Measurements from ENCODE around the gene BCAS1. TPM values are rescaled to one million over a fixed set of nuclear protein-coding genes. Genes with fewer than 3 reads are reported as not detected.

Gene BCAS1
- total and polyA plus RNA-seq, 12 donors, result 0.03 TPM; not detected in 11

DNA sequence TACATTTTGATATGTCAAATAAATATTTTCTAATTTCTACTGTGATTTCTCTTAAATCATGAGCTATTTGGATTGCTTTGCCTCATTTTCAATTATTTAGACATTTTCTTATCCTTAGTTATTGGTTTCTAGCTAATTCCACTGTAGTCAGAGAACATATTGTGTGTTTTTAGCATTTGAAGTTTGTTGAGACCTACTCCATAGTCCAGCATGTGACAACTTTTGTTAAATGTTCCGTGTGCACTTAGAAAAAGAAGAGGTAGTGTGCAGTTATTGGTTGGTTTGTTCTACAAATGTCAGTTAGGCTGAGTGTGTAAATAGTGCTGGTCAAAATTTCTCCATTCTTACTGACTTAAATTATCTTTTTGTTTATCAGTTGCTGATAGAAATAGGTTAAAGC, 138.8 kb downstream of the BCAS1 start:
- no peaks in the 10 kb centered on the region for H3K36me3 ChIP-seq
- ATAC-seq (no peak), DNase-seq (no peak)
- peaks cover 0 to 52% (median 34%) of the 10 kb centered on the region in 9 donors for H3K4me1 ChIP-seq
- 88 to 96% methylated on average over 1 of the region's 1 CpG for WGBS, 2 donors
- intact Hi-C loops (cut with DNase I), result no loop called here
- no peaks in the 10 kb centered on the region for H3K27me3 ChIP-seq
- H3K27ac ChIP-seq, result peak overlapping the region in 1 of 10 donors; percentile 13
- TF ChIP-seq, protein P1, sequence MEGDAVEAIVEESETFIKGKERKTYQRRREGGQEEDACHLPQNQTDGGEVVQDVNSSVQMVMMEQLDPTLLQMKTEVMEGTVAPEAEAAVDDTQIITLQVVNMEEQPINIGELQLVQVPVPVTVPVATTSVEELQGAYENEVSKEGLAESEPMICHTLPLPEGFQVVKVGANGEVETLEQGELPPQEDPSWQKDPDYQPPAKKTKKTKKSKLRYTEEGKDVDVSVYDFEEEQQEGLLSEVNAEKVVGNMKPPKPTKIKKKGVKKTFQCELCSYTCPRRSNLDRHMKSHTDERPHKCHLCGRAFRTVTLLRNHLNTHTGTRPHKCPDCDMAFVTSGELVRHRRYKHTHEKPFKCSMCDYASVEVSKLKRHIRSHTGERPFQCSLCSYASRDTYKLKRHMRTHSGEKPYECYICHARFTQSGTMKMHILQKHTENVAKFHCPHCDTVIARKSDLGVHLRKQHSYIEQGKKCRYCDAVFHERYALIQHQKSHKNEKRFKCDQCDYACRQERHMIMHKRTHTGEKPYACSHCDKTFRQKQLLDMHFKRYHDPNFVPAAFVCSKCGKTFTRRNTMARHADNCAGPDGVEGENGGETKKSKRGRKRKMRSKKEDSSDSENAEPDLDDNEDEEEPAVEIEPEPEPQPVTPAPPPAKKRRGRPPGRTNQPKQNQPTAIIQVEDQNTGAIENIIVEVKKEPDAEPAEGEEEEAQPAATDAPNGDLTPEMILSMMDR (IDR thresholded peaks at IDR 0.05), result no peak
- H3K9me3 ChIP-seq, result no peaks in the 10 kb centered on the region
- H3K4me3 ChIP-seq, result no peak overlapping the region

DNA sequence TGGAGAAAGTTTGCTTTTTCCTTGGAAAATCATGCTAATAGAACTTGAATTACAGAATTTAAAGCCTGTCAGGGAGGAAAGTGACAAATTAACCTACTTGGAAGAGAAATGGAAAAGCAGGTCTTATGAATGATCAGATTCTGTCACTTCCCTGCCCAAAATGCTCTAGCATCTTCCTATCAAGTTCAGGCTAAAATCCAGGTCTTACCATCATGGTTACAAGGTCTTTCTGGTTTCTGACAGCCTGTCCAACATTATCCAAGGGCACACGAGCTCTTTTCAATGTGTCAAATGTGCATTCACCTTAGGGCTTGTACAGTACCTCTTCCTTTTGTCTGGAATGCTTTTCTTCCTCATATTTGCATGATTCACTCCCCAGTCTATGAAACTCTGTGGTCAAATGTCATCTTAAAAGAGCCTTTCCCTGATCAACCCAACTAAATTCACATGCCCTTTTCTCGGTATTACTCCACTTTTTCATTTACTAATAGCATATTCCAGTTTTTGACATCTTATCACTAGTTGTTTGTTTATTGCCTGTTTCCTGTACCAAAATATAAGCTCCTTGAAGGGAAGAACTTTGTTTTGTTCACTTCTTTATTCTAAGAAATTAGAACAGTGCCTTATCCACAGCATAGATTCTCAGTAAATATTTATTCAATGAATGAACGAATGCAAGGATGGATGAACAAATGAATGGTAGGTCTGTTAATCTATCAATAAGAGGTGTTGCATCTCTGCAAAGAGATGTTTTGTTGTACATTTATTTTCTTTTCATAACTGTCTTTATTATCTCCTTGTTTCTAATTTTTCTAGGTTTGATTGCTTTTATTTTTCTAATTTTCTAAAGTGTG, 139.5 kb downstream of the BCAS1 start:
- no peaks in the 10 kb centered on the region for H3K27me3 ChIP-seq
- intact Hi-C loops (cut with DNase I), result no loop called here
- no peaks in the 10 kb centered on the region for H3K36me3 ChIP-seq
- no peaks in the 10 kb centered on the region for H3K9me3 ChIP-seq
- no peak overlapping the region for H3K4me3 ChIP-seq
- WGBS, 2 donors, result 83 to 84% methylated on average over 3 of the region's 3 CpGs
- ATAC-seq (no peak), DNase-seq (no peak)
- peak overlapping the region in 1 of 10 donors; percentile 13 for H3K27ac ChIP-seq
- TF ChIP-seq, protein P1 (IDR thresholded peaks at IDR 0.05), result no peak
- H3K4me1 ChIP-seq, result peaks cover 0 to 54% (median 39%) of the 10 kb centered on the region in 9 donors

DNA sequence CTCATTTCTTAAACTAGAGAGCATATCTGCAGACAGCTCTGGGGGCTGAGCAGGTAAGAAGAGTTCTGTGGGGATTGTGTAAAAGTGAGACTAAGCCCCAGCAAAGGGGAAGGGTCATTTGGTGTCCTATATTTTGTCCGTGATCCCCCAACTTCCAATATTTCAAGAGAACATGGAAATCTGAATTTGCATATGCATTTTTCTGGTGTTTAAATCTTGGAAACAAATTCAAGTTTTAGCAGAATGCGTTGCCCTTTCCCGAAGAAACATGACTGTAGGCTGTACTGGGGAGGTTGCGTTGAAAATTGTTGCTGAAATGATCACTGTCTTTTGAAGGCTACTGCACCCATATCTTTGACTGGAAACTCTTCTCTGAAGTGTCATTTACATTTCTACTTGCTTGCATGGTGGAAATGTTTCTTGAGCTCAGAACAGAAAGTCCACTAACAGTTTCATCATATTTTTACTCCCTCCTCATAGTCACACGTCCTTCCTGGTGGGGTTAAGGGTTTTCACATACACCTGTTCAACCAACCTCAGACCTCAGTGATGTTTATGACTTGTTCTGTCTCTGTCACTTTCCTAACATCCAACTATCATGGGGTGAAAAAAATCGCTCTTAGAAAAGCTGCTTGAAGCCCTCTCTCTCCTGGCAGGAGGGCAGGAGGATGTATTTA, 140.3 kb downstream of the BCAS1 start:
- ATAC-seq (no peak), DNase-seq (no peak)
- TF ChIP-seq, protein P1 (IDR thresholded peaks at IDR 0.05), result no peak
- Histone ChIP-seq H3K36me3 (no peaks in the 10 kb centered on the region), H3K4me3 (no peak overlapping the region), H3K9me3 (no peaks in the 10 kb centered on the region), H3K27ac (no peak overlapping the region), H3K27me3 (no peaks in the 10 kb centered on the region), H3K4me1 (peaks cover 0 to 53% (median 33%) of the 10 kb centered on the region in 9 donors)
- WGBS, 2 donors, result 95 to 96% methylated on average over 6 of the region's 6 CpGs
- intact Hi-C loops (cut with DNase I), result no loop called here

DNA sequence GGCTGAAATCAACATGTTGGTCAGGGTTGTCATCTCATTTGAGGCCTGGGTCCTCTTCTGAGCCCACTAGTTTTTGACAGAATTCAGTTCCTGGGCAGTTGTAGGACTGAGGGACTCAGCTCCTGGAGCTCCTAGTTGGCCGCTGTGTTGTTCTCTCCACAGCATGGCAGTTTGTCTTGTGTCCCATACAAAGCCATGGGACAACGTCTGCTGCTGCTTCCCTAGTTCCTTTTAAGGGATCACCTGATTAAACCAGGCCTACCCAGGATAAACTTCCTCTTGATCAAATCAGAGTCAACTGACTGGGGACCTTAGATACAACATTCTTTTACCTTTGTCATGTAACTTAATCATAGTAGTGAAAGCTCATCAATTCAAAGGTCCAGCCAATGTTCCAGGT, 141.0 kb downstream of the BCAS1 start:
- intact Hi-C loops (cut with DNase I), result no loop called here
- 89 to 95% methylated on average over 2 of the region's 2 CpGs for WGBS, 2 donors
- H3K4me3 ChIP-seq, result no peak overlapping the region
- no peaks in the 10 kb centered on the region for H3K9me3 ChIP-seq
- DNase-seq (no peak), ATAC-seq (no peak)
- H3K4me1 ChIP-seq, result peaks cover 0 to 53% (median 26%) of the 10 kb centered on the region in 9 donors
- H3K27me3 ChIP-seq, result no peaks in the 10 kb centered on the region
- TF ChIP-seq, protein P1 (IDR thresholded peaks at IDR 0.05), result no peak
- no peaks in the 10 kb centered on the region for H3K36me3 ChIP-seq
- no peak overlapping the region for H3K27ac ChIP-seq
